KBM-7 (cell line): ENCODE measurements around the gene LRRC1.
A peak's percentile ranks its signal among the peaks of the same experiment; 100 is the strongest.

Experiments
- DNase-seq: peaks from one replicate; pipeline ENCODE4 v3.0.0-alpha.2; 2015
- in situ Hi-C: fragments of 300-500 bp; cut with MboI; formaldehyde crosslinking; loops from 2 replicates; pipeline ENCODE4 v1.14.3; 2020; ENCODE audit warnings: low sequenced_read_pairs, low pct_unique_long_range_greater_than_20kb, mixed read lengths

LRRC1 gene

GRCh38 chr6:53930330-53930729 is 135.5 kb downstream of the LRRC1 start:
- in situ Hi-C loops: no loop called here
- no peak for DNase-seq

GRCh38 chr6:53931086-53931485 is 136.3 kb downstream of the LRRC1 start:
- in situ Hi-C loops: no loop called here
- DNase-seq: peak; percentile 63

GRCh38 chr6:53932516-53932915 is 137.7 kb downstream of the LRRC1 start:
- in situ Hi-C loops: no loop called here
- no peak for DNase-seq

GRCh38 chr6:53934023-53934422 is 139.2 kb downstream of the LRRC1 start:
- in situ Hi-C loops: no loop called here

GRCh38 chr6:53937461-53937860 is 142.7 kb downstream of the LRRC1 start:
- in situ Hi-C loops: no loop called here
- DNase-seq: no peak

More at GRCh38 chr6:53934023-53934422, 139.2 kb downstream of the LRRC1 start:
- DNase-seq: no peak

GRCh38 chr6:53938810-53939209 is 144.0 kb downstream of the LRRC1 start:
- in situ Hi-C loops: no loop called here
- no peak for DNase-seq

GRCh38 chr6:53939830-53940229 is 145.0 kb downstream of the LRRC1 start:
- in situ Hi-C loops: no loop called here
- no peak for DNase-seq

GRCh38 chr6:53943395-53943794 is 148.6 kb downstream of the LRRC1 start:
- DNase-seq: no peak
- in situ Hi-C loops: no loop called here

GRCh38 chr6:53944091-53944490 is 149.3 kb downstream of the LRRC1 start:
- DNase-seq: no peak
- in situ Hi-C loops: no loop called here

- in situ Hi-C loops: no loop called here
- no peak for DNase-seq
These were observed 149.7 kb downstream of the LRRC1 start for GRCh38 chr6:53944543-53944942.

- no peak for DNase-seq
- in situ Hi-C loops: no loop called here
These were observed 151.1 kb downstream of the LRRC1 start for GRCh38 chr6:53945765-53946407.

- DNase-seq: no peak
- in situ Hi-C loops: no loop called here
These were observed 153.0 kb downstream of the LRRC1 start for GRCh38 chr6:53947780-53948179.

- in situ Hi-C loops: loop anchor here (25.0 kb wide), 1 partner anchor 464 kb away; no protein-coding TSS in a partner anchor
- DNase-seq: no peak
These were observed 156.6 kb downstream of the LRRC1 start for GRCh38 chr6:53951383-53951782.

GRCh38 chr6:53956068-53956711 is 161.4 kb downstream of the LRRC1 start:
- in situ Hi-C loops: loop anchor here (25.0 kb wide), 1 partner anchor 469 kb away; no protein-coding TSS in a partner anchor
- DNase-seq: peak; percentile 75

GRCh38 chr6:53956804-53957203 is 162.0 kb downstream of the LRRC1 start:
- DNase-seq: no peak
- in situ Hi-C loops: loop anchor here (25.0 kb wide), 1 partner anchor 470 kb away; no protein-coding TSS in a partner anchor

GRCh38 chr6:53959717-53960116 is 164.9 kb downstream of the LRRC1 start:
- in situ Hi-C loops: loop anchor here (25.0 kb wide), 1 partner anchor 472 kb away; no protein-coding TSS in a partner anchor

GRCh38 chr6:53960311-53960710 is 165.5 kb downstream of the LRRC1 start:
- DNase-seq: no peak
- in situ Hi-C loops: loop anchor here (25.0 kb wide), 1 partner anchor 473 kb away; no protein-coding TSS in a partner anchor

More at GRCh38 chr6:53959717-53960116, 164.9 kb downstream of the LRRC1 start:
- no peak for DNase-seq

- DNase-seq: no peak
- in situ Hi-C loops: loop anchor here (25.0 kb wide), 1 partner anchor 475 kb away; no protein-coding TSS in a partner anchor
These were observed 167.0 kb downstream of the LRRC1 start for GRCh38 chr6:53961679-53962370.

- DNase-seq: no peak
- in situ Hi-C loops: loop anchor here (25.0 kb wide), 1 partner anchor 475 kb away; no protein-coding TSS in a partner anchor
These were observed 167.8 kb downstream of the LRRC1 start for GRCh38 chr6:53962646-53963045.

- in situ Hi-C loops: loop anchor here (25.0 kb wide), 1 partner anchor 480 kb away; no protein-coding TSS in a partner anchor
- no peak for DNase-seq
These were observed 172.6 kb downstream of the LRRC1 start for GRCh38 chr6:53967415-53967814.
